T-helper 2 cell (primary cell): Measurements from ENCODE around the gene SLC25A26.

Experiments used
- DNase-seq, 5 experiments: peaks; one replicate each; pipeline versions ENCODE4 v3.0.0 to v3.0.0-alpha.2; 2012 to 2022

Gene SLC25A26

DNA sequence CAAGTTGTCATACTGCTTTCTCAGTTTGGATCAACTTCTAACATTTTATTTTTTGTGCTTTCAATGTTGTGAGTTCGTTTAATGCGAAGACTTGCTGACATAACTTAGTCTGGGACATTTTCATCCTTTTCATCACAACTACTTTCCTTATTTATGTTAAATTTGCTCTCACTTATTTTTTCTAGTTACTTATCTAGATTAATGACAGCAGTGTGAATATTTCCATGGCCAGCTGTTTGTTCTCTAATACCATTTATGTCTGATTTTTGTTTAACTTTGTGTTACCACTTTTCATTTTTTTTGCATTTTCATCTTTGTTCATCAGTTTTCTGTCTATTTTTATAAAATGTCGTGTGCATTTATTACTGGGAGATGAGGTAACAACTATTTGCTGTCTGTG lies 6.2 kb downstream of the SLC25A26 start:
- DNase-seq = no peak

- DNase-seq = no peak
These were observed 7.1 kb downstream of the SLC25A26 start for GRCh38 chr3:66227915-66228314.

DNA sequence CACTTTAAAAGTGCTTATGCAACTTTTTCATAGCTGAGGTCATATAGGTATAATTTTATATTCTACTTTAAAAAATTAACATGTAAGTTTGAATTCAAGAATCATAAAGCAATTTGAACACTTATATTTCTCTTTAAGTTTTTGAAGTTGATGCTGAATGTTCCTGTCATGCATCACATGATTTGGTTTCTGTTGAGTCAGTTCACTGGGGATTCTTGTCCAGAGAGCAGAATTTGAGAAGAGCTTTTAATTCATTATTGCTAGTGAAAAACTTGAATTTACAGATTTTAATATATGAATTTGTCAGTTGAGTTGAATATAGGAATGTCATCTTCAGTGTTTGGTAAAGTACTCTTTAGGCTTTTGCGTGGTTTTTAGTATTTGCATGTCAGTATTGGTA lies 7.9 kb downstream of the SLC25A26 start:
- no peak for DNase-seq

- no peak for DNase-seq
These were observed 9.1 kb downstream of the SLC25A26 start for GRCh38 chr3:66229931-66230330.

DNA sequence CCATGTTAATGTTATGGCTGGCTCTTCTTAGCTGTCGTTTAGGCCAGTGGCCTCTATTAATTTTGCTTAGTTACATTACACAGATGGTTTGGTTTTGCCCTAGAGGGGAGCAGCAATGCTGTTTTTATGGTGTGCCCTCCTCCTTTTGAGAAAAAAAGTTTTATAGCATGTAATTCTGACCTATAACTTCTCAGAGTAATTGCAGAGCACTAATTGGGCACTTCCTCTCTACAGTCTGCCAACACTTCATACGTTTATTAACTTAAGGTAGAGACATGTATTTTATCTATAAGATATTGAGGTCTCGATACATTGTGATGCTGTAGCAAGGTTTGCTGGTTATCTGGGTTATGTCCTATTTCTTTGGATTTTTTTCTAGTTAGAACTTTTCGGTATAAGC lies 12.2 kb downstream of the SLC25A26 start:
- DNase-seq = no peak

DNA sequence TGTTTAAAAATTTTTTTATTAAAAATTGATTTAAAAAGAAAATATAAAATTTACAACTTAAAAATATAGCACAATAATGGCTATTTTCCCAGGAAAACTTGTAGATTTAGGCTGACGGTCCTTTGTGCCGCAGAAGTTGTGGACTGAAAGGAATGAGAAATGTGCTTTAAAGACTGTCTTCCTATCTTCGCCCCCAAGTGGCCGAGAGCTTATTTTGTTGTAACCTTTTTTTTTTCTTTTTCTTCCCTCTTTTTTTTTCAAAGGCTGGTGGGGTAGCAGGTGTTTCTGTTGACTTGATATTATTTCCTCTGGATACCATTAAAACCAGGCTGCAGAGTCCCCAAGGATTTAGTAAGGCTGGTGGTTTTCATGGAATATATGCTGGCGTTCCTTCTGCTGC lies 15.5 kb downstream of the SLC25A26 start:
- no peak for DNase-seq

- DNase-seq = no peak
These were observed 16.8 kb downstream of the SLC25A26 start for GRCh38 chr3:66237552-66237951.

DNA sequence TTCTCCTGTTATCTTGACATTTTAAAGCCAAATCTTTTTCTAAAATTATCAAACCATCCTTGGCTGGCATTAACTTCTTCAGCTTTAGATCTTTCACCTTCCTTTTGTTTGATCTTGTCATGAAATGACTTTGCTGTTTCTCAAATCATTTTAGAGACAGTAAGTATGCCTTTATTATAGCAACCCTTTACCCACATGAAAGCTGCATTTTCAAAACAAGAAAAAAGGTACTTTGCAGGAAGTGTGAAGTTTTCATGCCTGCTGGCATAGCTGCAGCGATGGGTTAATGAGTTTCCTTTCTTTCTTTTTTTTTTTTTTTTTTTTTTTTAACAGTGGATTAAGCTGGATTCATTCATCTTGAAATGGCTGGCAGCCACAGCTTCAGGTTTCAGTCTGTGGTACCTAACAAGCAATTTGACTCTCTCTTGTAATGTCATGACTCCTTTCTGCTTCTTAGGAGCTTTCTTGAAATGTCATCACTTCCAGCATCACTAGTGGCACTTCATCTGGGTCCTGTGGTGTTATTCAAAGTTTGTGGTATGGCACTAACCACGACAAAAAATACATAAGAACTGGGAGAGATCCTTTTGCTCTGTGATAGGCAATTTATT lies 18.8 kb downstream of the SLC25A26 start:
- peak in 1 of 5 experiments; percentile 69 for DNase-seq

DNA sequence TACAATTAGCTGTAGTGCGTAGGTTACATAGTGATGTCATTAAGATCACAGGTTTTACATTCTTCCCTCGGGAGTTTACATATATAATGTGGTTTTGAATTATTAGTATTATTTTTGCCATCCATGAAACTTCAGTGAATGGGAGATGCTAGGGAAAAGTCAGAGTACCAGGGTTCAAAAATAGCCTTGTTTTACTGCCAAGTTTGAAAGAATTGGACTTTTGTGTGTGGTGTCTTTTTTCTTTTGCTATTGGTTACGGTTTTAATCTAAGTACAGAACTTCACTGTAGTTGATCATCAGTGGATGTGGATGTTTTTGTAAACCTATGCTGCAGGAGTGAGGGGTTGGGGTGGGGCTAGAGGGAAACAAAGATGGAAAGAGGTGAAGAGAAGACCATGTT lies 20.7 kb downstream of the SLC25A26 start:
- no peak for DNase-seq

DNA sequence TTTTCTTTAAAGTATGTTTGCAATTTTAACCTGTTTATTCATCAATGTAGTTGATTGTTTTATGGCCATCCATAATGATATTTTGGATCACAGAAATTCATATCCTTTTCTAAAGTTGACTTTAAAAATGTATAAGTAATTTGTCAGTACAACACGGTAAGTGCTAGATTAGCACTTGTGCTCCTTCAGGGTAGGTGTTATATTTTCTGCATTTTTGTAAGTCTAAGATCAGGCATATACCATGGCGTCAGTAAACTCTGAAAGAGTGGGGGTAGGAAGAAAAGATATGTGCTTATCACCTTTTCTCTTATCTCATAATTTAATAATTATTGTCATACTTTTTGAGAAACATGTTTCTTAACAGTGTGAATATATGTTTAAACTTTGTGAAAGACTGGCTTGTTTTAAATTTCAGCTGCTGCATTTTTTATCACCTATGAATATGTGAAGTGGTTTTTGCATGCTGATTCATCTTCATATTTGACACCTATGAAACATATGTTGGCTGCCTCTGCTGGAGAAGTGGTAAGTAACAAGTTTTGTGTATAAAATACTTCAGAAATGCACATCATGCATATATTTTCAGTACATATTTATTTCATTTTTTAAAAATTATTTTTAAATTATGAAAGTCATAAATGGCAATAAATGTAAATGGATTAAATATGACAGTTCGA lies 22.1 kb downstream of the SLC25A26 start:
- DNase-seq = no peak

DNA sequence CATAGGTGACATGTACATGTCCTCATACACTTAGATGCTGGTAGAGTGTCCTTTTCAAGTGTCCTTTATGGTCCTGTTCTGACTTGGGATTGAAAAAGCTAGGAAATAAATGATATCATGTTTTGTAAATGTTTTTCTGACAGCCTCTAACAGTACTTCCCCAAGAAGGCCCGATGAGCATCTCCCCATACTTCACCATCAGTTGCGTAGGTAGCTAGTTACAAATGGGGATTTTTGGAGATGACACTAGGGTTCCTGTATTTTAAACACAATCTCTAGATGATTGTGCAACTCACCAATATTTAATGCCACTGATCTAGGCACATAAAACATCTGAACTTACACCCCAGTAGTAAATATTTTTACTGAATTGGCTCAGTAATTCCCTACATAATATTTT lies 27.8 kb downstream of the SLC25A26 start:
- no peak for DNase-seq

- peak in 1 of 5 experiments; percentile 41 for DNase-seq
These were observed 33.2 kb downstream of the SLC25A26 start for GRCh38 chr3:66253790-66254620.

DNA sequence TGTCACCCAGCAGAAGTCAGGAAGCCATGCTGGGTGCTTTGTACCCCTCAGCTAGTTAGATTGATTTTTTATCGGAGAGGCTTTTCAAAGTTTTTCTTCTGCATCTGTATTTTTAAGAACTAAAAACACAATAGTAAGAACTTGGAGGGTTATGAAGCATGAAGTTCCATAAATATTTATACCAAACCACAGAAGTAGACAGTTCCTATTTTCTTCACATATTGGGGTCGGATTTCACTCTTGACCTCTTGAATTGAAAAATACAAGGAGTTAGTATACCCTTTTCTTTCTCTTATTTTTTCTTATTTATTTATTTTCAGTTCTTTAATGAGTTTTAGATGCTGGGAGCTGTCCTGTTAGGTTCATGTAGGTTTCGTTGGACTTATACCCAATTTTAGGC lies 35.1 kb downstream of the SLC25A26 start:
- DNase-seq = no peak

DNA sequence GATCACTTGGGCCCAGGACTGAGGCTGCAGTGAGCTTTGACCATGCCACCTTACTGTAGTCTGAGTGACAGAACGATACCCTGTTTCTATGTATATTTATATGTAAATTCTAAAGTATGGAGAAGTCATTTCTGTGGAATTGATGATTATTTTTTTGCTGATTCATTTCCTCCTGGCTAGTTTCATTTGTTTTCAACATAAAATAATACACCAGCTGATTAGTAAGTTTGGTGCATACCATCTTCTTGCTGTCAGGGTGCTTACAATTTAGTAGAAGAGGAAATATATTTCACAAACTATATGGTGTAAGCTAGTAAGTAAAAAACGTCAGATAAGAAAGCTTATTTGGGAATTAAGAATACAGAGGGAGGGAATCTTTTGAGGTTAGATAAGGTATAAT lies 36.0 kb downstream of the SLC25A26 start:
- no peak for DNase-seq

DNA sequence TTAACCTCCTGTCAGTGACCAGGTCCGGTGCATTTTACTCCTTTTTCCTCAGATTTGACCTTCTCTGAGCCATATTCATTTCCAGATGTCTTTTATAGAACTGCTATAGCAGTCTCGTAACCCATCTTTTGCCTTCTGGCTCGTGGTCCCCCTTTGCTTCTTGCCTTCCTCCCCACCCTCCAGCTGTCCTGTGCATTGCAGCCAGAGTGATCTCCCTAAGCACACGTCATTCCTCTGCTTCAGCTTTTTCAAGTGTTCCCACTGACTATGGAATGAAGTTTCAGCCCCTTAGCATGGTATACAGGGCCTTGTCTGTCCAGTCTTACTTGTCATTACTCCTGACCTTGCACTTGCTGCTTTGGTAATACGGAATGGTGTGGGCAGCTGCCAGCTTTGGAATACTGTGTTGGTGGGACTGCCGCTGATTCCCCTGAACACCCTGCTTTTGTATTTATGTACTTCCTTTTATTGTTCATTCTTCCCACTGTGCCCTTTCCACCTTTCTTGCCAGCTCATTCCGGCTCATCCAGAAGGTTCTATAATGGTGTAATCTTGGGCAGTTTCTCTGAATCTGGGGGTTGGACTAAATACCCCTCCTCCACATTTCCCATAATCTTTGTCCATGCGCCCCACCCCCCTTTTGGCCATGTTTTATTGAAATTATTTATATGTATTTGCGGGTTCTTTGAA lies 38.9 kb downstream of the SLC25A26 start:
- DNase-seq = no peak

DNA sequence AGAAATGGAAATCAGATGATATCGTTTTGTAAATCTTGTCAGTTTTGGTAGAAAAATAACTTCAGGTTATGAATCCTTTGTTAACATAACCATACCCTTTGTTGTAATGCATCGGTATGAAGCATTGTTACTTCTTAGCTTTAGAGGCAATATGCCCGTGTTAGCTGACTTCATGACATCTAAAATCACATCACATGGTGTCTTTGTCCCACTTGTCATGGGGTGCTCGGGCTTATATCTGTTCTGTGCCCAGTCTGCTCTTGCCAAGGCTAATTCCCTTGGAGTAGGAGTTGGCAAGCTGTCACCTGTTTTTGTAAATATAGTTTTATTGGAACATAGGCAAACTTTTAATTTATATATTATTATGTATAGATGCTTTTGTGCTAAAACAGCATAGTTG lies 39.6 kb downstream of the SLC25A26 start:
- no peak for DNase-seq

GRCh38 chr3:66261355-66261754 lies 40.6 kb downstream of the SLC25A26 start:
- DNase-seq = no peak

DNA sequence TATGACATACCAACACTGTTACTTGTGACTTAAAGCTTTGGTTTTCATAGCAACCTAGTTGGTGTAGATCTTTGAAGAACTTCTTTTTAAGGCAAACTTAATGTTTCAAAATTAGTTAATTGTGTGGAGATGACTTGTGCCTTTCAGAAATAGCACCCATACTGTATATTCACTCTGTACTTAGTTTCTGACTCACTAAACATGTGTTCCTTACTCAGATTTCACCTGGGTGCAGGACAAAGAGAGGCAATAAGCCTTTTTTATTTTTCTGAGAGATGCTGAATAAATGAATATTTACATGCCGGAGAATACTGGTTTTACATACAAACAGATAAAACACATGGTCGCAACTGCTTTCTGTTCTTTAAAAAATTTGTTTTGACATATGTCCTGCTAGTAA lies 44.8 kb downstream of the SLC25A26 start:
- DNase-seq = no peak

GRCh38 chr3:66266551-66266950 lies 45.8 kb downstream of the SLC25A26 start:
- no peak for DNase-seq

DNA sequence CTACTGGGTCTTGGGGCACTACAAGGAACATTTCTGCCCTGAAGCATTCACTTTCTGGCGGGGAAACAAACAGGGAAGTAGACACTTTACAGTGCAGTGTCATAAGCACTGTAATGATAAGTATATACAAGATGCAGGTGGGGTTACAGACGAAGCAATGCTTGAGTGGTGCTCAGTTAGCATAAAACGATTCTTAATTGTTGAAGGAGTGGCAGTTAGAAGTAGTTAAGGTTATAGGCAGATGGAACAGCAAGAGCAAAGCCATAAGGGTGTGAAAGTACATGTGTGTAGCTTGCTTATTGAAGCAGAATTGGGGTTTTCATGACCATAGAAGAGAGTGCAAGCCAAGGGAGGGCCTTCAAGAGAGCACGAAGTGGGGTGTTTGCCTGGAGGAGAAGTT lies 46.2 kb downstream of the SLC25A26 start:
- DNase-seq = no peak

- DNase-seq = no peak
These were observed 47.1 kb downstream of the SLC25A26 start for GRCh38 chr3:66267906-66268305.

- no peak for DNase-seq
These were observed 48.1 kb downstream of the SLC25A26 start for GRCh38 chr3:66268864-66269263.

DNA sequence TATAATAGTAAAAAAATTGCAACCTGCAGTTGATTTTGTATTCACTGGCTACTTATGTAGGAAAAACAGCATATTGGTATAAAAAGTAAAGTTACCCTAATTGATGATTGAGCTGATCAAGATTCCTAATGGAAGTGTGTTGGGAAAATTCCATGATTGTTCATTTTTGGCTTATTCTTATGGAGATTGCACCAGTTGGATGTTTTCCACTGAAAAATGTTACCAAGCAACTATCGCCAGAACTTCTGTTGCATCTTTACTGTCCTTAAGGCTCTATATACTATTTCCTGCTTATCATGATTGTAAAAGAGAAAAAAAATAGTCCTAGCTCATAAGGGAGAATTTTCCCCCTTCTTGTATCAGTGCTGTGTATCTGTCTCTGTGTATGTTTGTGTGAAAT lies 48.6 kb downstream of the SLC25A26 start:
- no peak for DNase-seq
